AG04450 (cell line): Measurements from ENCODE around the gene RPL9. TPM values are rescaled to one million over a fixed set of nuclear protein-coding genes. Genes with fewer than 3 reads are reported as not detected.
A peak's percentile ranks its signal among the peaks of the same experiment; 100 is the strongest.

Experiments used
- CTCF ChIA-PET: fragments of 300-600, 350-600 bp; formaldehyde crosslinking; extraction: SDS; loops from one replicate; lab custom pipeline; 2022; ENCODE audit warnings: antibody characterized with exemption, inconsistent platforms; lab: Charles Lee
- POLR2A ChIA-PET: fragments of 350-600 bp; formaldehyde crosslinking; extraction: SDS; loops from one replicate; lab custom pipeline; 2021; ENCODE audit warnings: antibody characterized with exemption, inconsistent platforms; lab: Yijun Ruan, JAX
- DNase-seq: peaks from one replicate; pipeline ENCODE4 v3.0.0-alpha.2; 2011; ENCODE audit warnings: low read depth, low spot score
- H3K27ac ChIP-seq: one replicate; pipeline ENCODE4 v1.5.1; 2012; ENCODE audit warnings: low read depth, low read length, control low read depth
- H3K27me3 ChIP-seq: one replicate; pipeline ENCODE4 v1.6.0; 2012; ENCODE audit warnings: low read length; ENCODE audit not compliant: control insufficient read depth, insufficient read depth
- H3K4me3 ChIP-seq: 2 replicates; pipeline ENCODE4 v1.5.1; 2011; ENCODE audit warnings: mild to moderate bottlenecking, low read depth, low read length, control low read depth
- H3K9me3 ChIP-seq: 2 replicates; pipeline ENCODE4 v1.5.1; 2012; ENCODE audit warnings: low read length; ENCODE audit not compliant: control insufficient read depth, insufficient read depth
- polyA plus RNA-seq: library from polyadenylated mRNA; depleted of rRNA; stranded (reverse); fragments of >200 nt; gene quantifications from 2 replicates; pipeline ENCODE4 v1.2.3, GENCODE V29; 2011; rRNA removed
- small RNA-seq: library from RNA; depleted of rRNA; stranded (forward); fragments of <200 nt; gene quantifications from one replicate; pipeline ENCODE3, GENCODE V24; 2012; ENCODE audit warnings: low read depth; ENCODE audit not compliant: insufficient read length
- TF ChIP-seq, protein P1 (sequence below): IDR thresholded peaks from 2 replicates; pipeline ENCODE4 v1.5.1; 2011; ENCODE audit warnings: low read depth, low read length, control low read depth, inconsistent platforms

RPL9 gene
- polyA plus RNA-seq, 1 experiment, result 3,111 TPM

DNA sequence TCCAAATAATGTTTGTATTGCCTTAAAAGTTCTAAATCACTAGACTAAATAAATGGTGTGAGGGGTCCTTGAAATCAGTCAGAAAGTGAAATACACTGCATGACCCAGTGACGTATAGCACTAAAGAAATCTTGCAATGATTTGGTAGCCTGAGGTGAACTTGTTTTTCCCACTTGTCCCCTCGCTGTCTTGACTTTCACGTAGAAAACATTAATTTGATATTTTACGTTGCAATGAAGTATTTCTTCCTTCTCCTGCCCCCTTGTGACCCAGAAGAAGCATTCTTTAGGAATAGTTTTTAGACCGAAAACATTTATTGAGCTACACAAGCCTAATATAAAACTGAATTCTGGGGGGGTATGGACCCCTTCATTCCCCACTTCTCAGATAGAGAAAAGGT, 48.3 kb downstream of the RPL9 start:
- DNase-seq, result no peak

DNA sequence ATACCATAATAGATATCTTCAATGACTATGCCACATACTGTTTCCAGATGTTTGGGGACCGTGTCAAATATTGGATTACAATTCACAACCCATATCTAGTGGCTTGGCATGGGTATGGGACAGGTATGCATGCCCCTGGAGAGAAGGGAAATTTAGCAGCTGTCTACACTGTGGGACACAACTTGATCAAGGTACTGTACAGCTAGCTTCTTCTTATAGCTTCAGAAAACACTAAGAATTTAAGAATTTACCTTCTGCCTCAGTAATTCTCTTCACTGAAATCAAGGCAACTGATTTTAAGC, 51.2 kb downstream of the RPL9 start:
- DNase-seq, result no peak
- ChIA-PET CTCF (interaction anchor here (1.0 kb wide), 1 partner anchor 12 kb away, joined by 4 read pairs; no protein-coding TSS in a partner anchor), POLR2A (interaction anchor here (0.6 kb wide), 1 partner anchor 647 kb away, joined by 4 read pairs; no protein-coding TSS in a partner anchor)
- no peak overlapping the region for H3K4me3 ChIP-seq
- TF ChIP-seq, protein P1, sequence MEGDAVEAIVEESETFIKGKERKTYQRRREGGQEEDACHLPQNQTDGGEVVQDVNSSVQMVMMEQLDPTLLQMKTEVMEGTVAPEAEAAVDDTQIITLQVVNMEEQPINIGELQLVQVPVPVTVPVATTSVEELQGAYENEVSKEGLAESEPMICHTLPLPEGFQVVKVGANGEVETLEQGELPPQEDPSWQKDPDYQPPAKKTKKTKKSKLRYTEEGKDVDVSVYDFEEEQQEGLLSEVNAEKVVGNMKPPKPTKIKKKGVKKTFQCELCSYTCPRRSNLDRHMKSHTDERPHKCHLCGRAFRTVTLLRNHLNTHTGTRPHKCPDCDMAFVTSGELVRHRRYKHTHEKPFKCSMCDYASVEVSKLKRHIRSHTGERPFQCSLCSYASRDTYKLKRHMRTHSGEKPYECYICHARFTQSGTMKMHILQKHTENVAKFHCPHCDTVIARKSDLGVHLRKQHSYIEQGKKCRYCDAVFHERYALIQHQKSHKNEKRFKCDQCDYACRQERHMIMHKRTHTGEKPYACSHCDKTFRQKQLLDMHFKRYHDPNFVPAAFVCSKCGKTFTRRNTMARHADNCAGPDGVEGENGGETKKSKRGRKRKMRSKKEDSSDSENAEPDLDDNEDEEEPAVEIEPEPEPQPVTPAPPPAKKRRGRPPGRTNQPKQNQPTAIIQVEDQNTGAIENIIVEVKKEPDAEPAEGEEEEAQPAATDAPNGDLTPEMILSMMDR, result no peak
- no peaks in the 10 kb centered on the region for H3K9me3 ChIP-seq
- H3K27me3 ChIP-seq, result peaks cover 4% of the 10 kb centered on the region
- H3K27ac ChIP-seq, result no peak overlapping the region

More for the DNA sequence above, 48.3 kb downstream of the RPL9 start:
- TF ChIP-seq, protein P1, result peak; percentile 40
- peaks cover 4% of the 10 kb centered on the region for H3K27me3 ChIP-seq
- ChIA-PET CTCF (interaction anchor here (1.0 kb wide), 1 partner anchor 651 kb away, joined by 6 read pairs; no protein-coding TSS in a partner anchor), POLR2A (no interaction called here)
- H3K27ac ChIP-seq, result no peak overlapping the region
- H3K4me3 ChIP-seq, result no peak overlapping the region
- no peaks in the 10 kb centered on the region for H3K9me3 ChIP-seq

DNA sequence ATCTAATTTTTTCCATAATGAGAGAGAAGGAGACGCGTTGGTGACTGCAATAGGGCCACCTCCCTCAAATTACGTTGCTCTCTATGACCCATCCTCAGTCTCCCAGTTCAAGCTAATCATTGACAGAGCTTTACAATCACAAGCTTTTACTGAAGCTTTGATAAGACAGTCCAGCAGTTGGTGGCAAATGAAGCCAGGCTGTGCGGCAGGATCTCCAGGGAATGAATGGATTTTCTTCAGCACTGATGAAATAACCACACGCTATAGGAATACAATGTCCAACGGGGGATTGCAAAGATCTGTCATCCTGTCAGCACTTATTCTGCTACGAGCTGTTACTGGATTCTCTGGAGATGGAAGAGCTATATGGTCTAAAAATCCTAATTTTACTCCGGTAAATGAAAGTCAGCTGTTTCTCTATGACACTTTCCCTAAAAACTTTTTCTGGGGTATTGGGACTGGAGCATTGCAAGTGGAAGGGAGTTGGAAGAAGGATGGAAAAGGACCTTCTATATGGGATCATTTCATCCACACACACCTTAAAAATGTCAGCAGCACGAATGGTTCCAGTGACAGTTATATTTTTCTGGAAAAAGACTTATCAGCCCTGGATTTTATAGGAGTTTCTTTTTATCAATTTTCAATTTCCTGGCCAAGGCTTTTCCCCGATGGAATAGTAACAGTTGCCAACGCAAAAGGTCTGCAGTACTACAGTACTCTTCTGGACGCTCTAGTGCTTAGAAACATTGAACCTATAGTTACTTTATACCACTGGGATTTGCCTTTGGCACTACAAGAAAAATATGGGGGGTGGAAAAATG, 51.7 kb downstream of the RPL9 start, which contains the start of gene KLB:
TSS of gene KLB (plus strand) at position 168 of the 821 bp plus-strand sequence. CDS start at position 188, 20 bp downstream.
- DNase-seq, result no peak
- TF ChIP-seq, protein P1, result no peak
- Histone ChIP-seq H3K27ac (no peak within 1 kb of the TSS), H3K27me3 (peaks cover 4% of the 10 kb centered on the region), H3K9me3 (no peaks in the 10 kb centered on the region), H3K4me3 (no peak within 1 kb of the TSS)
- ChIA-PET CTCF (interaction anchor here (0.6 to 1.0 kb wide), 2 partner anchors 13 to 187 kb away, joined by 3 to 4 read pairs; no protein-coding TSS in a partner anchor), POLR2A (interaction anchor here (0.6 kb wide), 1 partner anchor 647 kb away, joined by 4 read pairs; no protein-coding TSS in a partner anchor)

Small RNAs within 50 kb of the gene (small RNA-seq; reads per million reads assigned to genes)
- not detected for gene MIR5591
- gene RF00019, result not detected

Other genes starting within 250 kb of the RPL9 start
- gene RFC1, start 92.6 kb downstream of the RPL9 start, polyA plus RNA-seq, result 25.2 and 35.7 TPM in 2 replicates
- gene KLB, start 52.0 kb downstream of the RPL9 start, polyA plus RNA-seq, result not detected in 2 replicates
- gene LIAS, start 134 bp upstream of the RPL9 start, polyA plus RNA-seq, result 8.6 and 13.1 TPM in 2 replicates
- 87.8 and 117 TPM in 2 replicates for gene UGDH, start 68.5 kb upstream of the RPL9 start, polyA plus RNA-seq
- gene SMIM14, start 179.9 kb upstream of the RPL9 start, polyA plus RNA-seq, result 48.0 and 53.7 TPM in 2 replicates
- gene UBE2K, start 239.2 kb upstream of the RPL9 start, polyA plus RNA-seq, result 79.3 and 101 TPM in 2 replicates